Measurements from ENCODE around the gene CHRND. TPM values are rescaled to one million over a fixed set of nuclear protein-coding genes. Genes with fewer than 3 reads are reported as not detected.

The CHRND gene
- not detected for total RNA-seq

- DNase-seq (ENCODE audit: low spot score): no peak
Measured at GRCh38 chr2:232525791-232526371, at the start of gene CHRND. TSS of gene CHRND (plus strand) at chr2:232526160. CDS start at chr2:232526216, 56 bp downstream.

- no peak for DNase-seq (ENCODE audit: low spot score)
Measured at GRCh38 chr2:232476791-232477190, 49.2 kb upstream of the CHRND start.

GRCh38 chr2:232477751-232478510, 48.0 kb upstream of the CHRND start:
- DNase-seq (ENCODE audit: low spot score): no peak

- DNase-seq (ENCODE audit: low spot score): no peak
Measured at GRCh38 chr2:232478571-232479340, 47.2 kb upstream of the CHRND start.

GRCh38 chr2:232479341-232480200, 46.4 kb upstream of the CHRND start:
- DNase-seq (ENCODE audit: low spot score): no peak

- no peak for DNase-seq (ENCODE audit: low spot score)
Measured at GRCh38 chr2:232480201-232481190, 45.5 kb upstream of the CHRND start.

- DNase-seq (ENCODE audit: low spot score): no peak
Measured at GRCh38 chr2:232481322-232482140, 44.4 kb upstream of the CHRND start.

GRCh38 chr2:232482301-232483238, 43.4 kb upstream of the CHRND start:
- no peak for DNase-seq (ENCODE audit: low spot score)

- DNase-seq (ENCODE audit: low spot score): no peak
Measured at GRCh38 chr2:232483311-232483922, 42.5 kb upstream of the CHRND start.

GRCh38 chr2:232483923-232484627, 41.9 kb upstream of the CHRND start:
- DNase-seq (ENCODE audit: low spot score): no peak

GRCh38 chr2:232484628-232485347, 41.2 kb upstream of the CHRND start:
- DNase-seq (ENCODE audit: low spot score): no peak

GRCh38 chr2:232485348-232485756, 40.6 kb upstream of the CHRND start:
- no peak for DNase-seq (ENCODE audit: low spot score)

- no peak for DNase-seq (ENCODE audit: low spot score)
Measured at GRCh38 chr2:232485757-232486557, 40.0 kb upstream of the CHRND start.

- DNase-seq (ENCODE audit: low spot score): no peak
Measured at GRCh38 chr2:232486558-232487384, 39.2 kb upstream of the CHRND start.
